ENCODE measurements around the gene ZFYVE26. TPM values are rescaled to one million over a fixed set of nuclear protein-coding genes. Genes with fewer than 3 reads are reported as not detected.
A peak's percentile ranks its signal among the peaks of the same experiment; 100 is the strongest.

Gene ZFYVE26
- total RNA-seq, 1 donor, result 37.6 TPM

DNA sequence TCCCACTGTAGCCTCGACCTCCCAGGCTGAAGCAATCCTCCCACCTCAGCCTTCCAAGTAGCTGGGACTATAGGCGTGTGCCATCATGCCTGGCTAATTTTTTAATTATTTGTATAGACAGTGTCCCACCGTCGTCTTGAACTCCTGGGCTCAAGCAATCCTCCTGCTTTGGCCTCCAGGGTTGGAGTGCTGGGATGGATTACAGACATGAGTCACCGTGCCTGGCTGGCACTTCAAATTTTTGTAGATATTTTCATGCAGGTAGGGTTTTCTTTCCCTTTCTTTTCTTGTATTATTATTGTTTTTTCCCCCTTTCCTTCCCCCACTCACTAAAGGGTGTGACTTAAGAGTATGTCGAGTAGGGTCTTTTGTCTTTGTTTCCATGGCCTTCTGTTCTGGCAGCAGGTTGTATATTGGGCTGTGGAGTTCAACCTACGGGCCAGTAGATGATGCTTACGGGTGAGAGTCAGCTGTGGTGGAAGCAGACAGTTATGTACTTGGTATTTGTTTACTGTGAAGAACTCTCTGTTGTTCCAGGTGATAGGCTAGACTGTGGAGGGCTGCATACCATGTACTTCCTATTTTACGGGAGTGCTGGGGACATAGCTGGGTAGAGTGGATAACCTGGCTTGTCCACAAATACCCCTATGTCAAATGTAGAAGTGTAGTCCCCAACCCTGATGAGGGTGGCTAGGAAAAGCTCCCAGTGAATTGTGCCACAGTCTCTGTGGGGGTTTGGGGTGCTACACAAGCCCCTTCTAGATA, 33.9 kb upstream of the ZFYVE26 start:
- no peak overlapping the region for H2AFZ ChIP-seq (ENCODE audit: low read length)
- H3K27me3 ChIP-seq (ENCODE audit: insufficient read depth, low read length), result no peaks in the 10 kb centered on the region
- TF ChIP-seq CTCF (IDR thresholded peaks at IDR 0.05; ENCODE audit: extremely low read depth, low read depth, low read length), result no peak
- no peak overlapping the region for H3K4me2 ChIP-seq (ENCODE audit: insufficient read depth, low read length)
- H3K4me3 ChIP-seq (ENCODE audit: insufficient read depth, low read length), result no peak overlapping the region
- H3K36me3 ChIP-seq (ENCODE audit: insufficient read depth, low read length), result no peaks in the 10 kb centered on the region
- DNase-seq (ENCODE audit: insufficient read length, low spot score, missing footprints), result peak; percentile 32
- no peaks in the 10 kb centered on the region for H3K9me3 ChIP-seq (ENCODE audit: low read depth, low read length)
- H3K27ac ChIP-seq (ENCODE audit: low read depth, low read length), result no peak overlapping the region
- no peaks in the 10 kb centered on the region for H4K20me1 ChIP-seq (ENCODE audit: insufficient read depth, low read length)
- no peaks in the 10 kb centered on the region for H3K4me1 ChIP-seq (ENCODE audit: insufficient read depth, low read length)
- H3K79me2 ChIP-seq (ENCODE audit: insufficient read depth, low read length), result no peaks in the 10 kb centered on the region

DNA sequence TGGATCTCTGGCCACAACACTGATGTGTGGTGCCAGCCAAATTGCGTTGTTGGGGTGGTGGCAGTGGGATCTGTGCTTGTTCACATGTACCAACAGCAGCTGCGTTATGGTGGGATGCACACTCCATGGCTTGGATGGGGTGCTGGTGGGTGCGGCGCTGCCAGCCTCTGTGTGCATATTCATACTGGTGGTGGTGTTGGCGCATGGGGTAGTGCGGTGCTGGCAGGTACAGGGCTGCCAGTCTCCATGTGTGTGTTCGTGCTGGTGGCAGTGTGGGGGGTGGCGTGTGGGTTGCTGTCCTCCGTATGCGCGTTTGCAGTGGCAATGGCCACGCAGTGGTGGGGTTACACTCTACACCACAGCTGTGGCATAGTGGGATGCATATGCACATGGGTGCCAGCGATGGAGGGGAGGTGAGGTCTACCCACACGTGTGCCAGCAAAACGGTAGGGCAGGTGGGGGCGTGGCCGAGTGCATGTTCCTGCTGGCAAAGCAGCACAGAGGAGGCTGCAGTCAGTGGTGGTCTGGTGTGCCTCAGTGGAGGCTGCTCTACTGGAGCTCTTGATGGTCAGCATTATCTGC, 29.7 kb upstream of the ZFYVE26 start:
- no peak overlapping the region for H3K4me3 ChIP-seq (ENCODE audit: insufficient read depth, low read length)
- H3K9me3 ChIP-seq (ENCODE audit: low read depth, low read length), result no peaks in the 10 kb centered on the region
- H4K20me1 ChIP-seq (ENCODE audit: insufficient read depth, low read length), result no peaks in the 10 kb centered on the region
- no peak for TF ChIP-seq CTCF (IDR thresholded peaks at IDR 0.05; ENCODE audit: extremely low read depth, low read depth, low read length)
- H3K4me1 ChIP-seq (ENCODE audit: insufficient read depth, low read length), result no peaks in the 10 kb centered on the region
- no peak overlapping the region for H3K4me2 ChIP-seq (ENCODE audit: insufficient read depth, low read length)
- H2AFZ ChIP-seq (ENCODE audit: low read length), result no peak overlapping the region
- H3K27ac ChIP-seq (ENCODE audit: low read depth, low read length), result no peak overlapping the region
- no peak for DNase-seq (ENCODE audit: insufficient read length, low spot score, missing footprints)
- no peaks in the 10 kb centered on the region for H3K27me3 ChIP-seq (ENCODE audit: insufficient read depth, low read length)
- H3K36me3 ChIP-seq (ENCODE audit: insufficient read depth, low read length), result no peaks in the 10 kb centered on the region
- H3K79me2 ChIP-seq (ENCODE audit: insufficient read depth, low read length), result no peaks in the 10 kb centered on the region

DNA sequence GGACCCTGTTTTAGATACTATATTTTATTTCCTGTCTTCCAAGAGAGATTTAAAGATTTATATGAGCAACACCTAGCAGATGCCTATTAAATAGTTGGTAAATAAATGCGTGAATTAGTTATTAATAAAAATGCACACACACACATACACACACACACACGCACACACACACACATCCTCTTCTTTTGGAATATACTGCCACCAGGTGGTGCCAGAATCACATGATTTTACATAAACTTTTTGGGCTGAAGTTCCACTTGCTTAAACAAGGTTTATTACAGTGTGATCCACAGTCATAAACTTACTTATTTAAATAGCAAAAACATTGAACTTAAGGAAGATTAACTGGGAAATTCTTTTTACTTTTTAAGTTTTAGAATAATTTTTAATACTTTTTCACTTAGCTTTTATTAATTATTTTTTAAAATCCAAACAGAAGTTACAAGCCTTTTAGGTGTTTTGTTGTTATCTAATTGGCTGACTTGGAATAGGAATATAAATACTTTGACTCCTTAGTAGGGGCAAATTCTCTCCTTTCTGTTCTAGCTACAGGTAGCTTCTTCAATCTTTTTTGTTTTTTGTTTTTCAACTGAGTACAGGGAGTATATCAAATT, 20.7 kb upstream of the ZFYVE26 start:
- no peak overlapping the region for H3K4me3 ChIP-seq (ENCODE audit: insufficient read depth, low read length)
- no peak overlapping the region for H2AFZ ChIP-seq (ENCODE audit: low read length)
- no peak overlapping the region for H3K4me2 ChIP-seq (ENCODE audit: insufficient read depth, low read length)
- no peaks in the 10 kb centered on the region for H3K36me3 ChIP-seq (ENCODE audit: insufficient read depth, low read length)
- H4K20me1 ChIP-seq (ENCODE audit: insufficient read depth, low read length), result no peaks in the 10 kb centered on the region
- no peaks in the 10 kb centered on the region for H3K79me2 ChIP-seq (ENCODE audit: insufficient read depth, low read length)
- H3K27me3 ChIP-seq (ENCODE audit: insufficient read depth, low read length), result no peaks in the 10 kb centered on the region
- H3K9me3 ChIP-seq (ENCODE audit: low read depth, low read length), result no peaks in the 10 kb centered on the region
- no peaks in the 10 kb centered on the region for H3K4me1 ChIP-seq (ENCODE audit: insufficient read depth, low read length)
- H3K27ac ChIP-seq (ENCODE audit: low read depth, low read length), result no peak overlapping the region
- peak; percentile 71 for TF ChIP-seq CTCF (IDR thresholded peaks at IDR 0.05; ENCODE audit: extremely low read depth, low read depth, low read length)
- DNase-seq (ENCODE audit: insufficient read length, low spot score, missing footprints), result peak; percentile 19

DNA sequence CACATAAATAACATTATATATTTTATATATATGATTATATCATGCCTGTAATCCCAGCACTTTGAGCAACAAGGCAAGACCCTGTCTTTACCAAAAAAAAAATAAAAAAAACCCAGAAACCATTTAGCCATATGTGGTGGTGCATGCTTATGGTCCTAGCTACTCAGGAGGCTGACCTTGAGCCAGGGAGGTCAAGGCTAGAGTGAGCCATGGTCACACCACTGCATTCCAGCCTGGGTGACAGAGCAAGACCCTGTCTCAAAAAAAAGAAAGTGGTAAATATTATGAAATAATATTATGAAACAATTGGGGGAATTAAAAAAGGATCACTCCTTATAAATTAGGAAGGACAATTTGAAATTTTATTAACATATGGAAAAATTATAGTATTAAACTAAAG, 19.2 kb upstream of the ZFYVE26 start:
- no peak for TF ChIP-seq CTCF (IDR thresholded peaks at IDR 0.05; ENCODE audit: extremely low read depth, low read depth, low read length)
- no peak for DNase-seq (ENCODE audit: insufficient read length, low spot score, missing footprints)
- Histone ChIP-seq H3K4me3 (ENCODE audit: insufficient read depth, low read length) (no peak overlapping the region), H3K79me2 (ENCODE audit: insufficient read depth, low read length) (no peaks in the 10 kb centered on the region), H3K36me3 (ENCODE audit: insufficient read depth, low read length) (no peaks in the 10 kb centered on the region), H3K9me3 (ENCODE audit: low read depth, low read length) (no peaks in the 10 kb centered on the region), H2AFZ (ENCODE audit: low read length) (no peak overlapping the region), H3K4me2 (ENCODE audit: insufficient read depth, low read length) (no peak overlapping the region), H3K4me1 (ENCODE audit: insufficient read depth, low read length) (no peaks in the 10 kb centered on the region), H3K27me3 (ENCODE audit: insufficient read depth, low read length) (no peaks in the 10 kb centered on the region), H3K27ac (ENCODE audit: low read depth, low read length) (no peak overlapping the region), H4K20me1 (ENCODE audit: insufficient read depth, low read length) (no peaks in the 10 kb centered on the region)
